AG04449 (cell line): ENCODE results near the gene FBXO10.
"Not testable (repeated sequence)": the region's sequence is repeated elsewhere in the genome, so short reads cannot be mapped to it uniquely, and the experiment has no call there.

ENCODE experiments used
- CTCF ChIA-PET: fragments of 350-600 bp; formaldehyde crosslinking; extraction: SDS; loops from one replicate; lab custom pipeline; 2021; ENCODE audit warnings: antibody characterized with exemption; lab: Yijun Ruan, JAX
- POLR2A ChIA-PET: fragments of 400-600, 350-600 bp; formaldehyde crosslinking; extraction: SDS; loops from one replicate; lab custom pipeline; 2020; ENCODE audit warnings: antibody characterized with exemption, inconsistent platforms; lab: Yijun Ruan, JAX
- DNase-seq: peaks from one replicate; pipeline ENCODE4 v3.0.0-alpha.2; 2010; ENCODE audit warnings: low read depth, low spot score
- H3K4me3 ChIP-seq: 2 replicates; pipeline ENCODE4 v1.5.1; 2011; ENCODE audit warnings: low read depth, mild to moderate bottlenecking, control low read depth, low read length
- CTCF ChIP-seq: IDR thresholded peaks from one replicate; pipeline ENCODE4 v1.5.1; 2011; ENCODE audit warnings: mild to moderate bottlenecking, moderate library complexity, low read length, control low read depth, inconsistent platforms; ENCODE audit not compliant: insufficient read depth; ENCODE audit errors: missing control alignments

The FBXO10 gene

GRCh38 chr9:37520641-37521040, 55.5 kb downstream of the FBXO10 start:
- ChIA-PET CTCF (no interaction called here), POLR2A (no interaction called here)
- TF ChIP-seq CTCF = no peak
- H3K4me3 ChIP-seq = no peak overlapping the region
- DNase-seq = no peak

GRCh38 chr9:37517923-37518322, 58.3 kb downstream of the FBXO10 start:
- no peak overlapping the region for H3K4me3 ChIP-seq
- POLR2A ChIA-PET = no interaction called here
- CTCF ChIA-PET = interaction anchor here (1.0 kb wide), 1 partner anchor 9 kb away, joined by 3 read pairs; no protein-coding TSS in a partner anchor
- DNase-seq = no peak
- TF ChIP-seq CTCF = no peak

GRCh38 chr9:37515620-37516258, 60.4 kb downstream of the FBXO10 start:
- POLR2A ChIA-PET = no interaction called here
- TF ChIP-seq CTCF = no peak
- CTCF ChIA-PET = no interaction called here

GRCh38 chr9:37514999-37515398, 61.2 kb downstream of the FBXO10 start:
- H3K4me3 ChIP-seq = no peak overlapping the region
- TF ChIP-seq CTCF = no peak
- ChIA-PET CTCF (no interaction called here), POLR2A (no interaction called here)
- DNase-seq = no peak

More at GRCh38 chr9:37515620-37516258, 60.4 kb downstream of the FBXO10 start:
- H3K4me3 ChIP-seq = no peak overlapping the region
- DNase-seq = no peak

- DNase-seq, POLR2A ChIA-PET, CTCF ChIA-PET, H3K4me3 ChIP-seq: not testable (repeated sequence)
These were observed 61.8 kb downstream of the FBXO10 start for GRCh38 chr9:37514415-37514814.

- H3K4me3 ChIP-seq = no peak overlapping the region
- no peak for DNase-seq
- POLR2A ChIA-PET = no interaction called here
- TF ChIP-seq CTCF = no peak
- CTCF ChIA-PET = interaction anchor here (1.4 kb wide), 1 partner anchor 31 kb away, joined by 4 read pairs; no protein-coding TSS in a partner anchor
These were observed 63.7 kb downstream of the FBXO10 start for GRCh38 chr9:37512437-37512836.
